Measurements from ENCODE around the gene ARID5A.

The ARID5A gene

DNA sequence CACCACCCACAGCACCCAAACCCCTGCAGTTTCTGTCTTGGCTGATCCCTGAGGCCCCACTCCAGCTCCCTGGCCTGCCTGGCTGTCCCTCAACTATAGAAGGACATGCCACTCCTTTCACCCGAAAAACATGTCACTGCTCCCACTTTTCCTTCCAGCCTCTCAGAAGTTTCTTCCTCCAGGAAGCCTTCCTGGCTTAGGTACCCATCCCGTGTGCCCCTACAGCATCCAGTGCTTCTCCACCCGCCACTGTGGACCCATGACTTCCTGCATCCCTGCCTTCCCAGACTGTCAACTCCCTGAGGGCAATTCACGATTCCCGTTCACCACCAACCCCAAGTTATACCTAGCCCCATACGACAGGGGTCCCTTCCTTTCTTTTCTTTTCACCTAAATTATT is 21.5 kb downstream of the ARID5A start:
- DNase-seq (ENCODE audit: low read depth), result no peak
- H3K4me3 ChIP-seq (ENCODE audit: low read depth, low read length), result no peak overlapping the region
- TF ChIP-seq, protein P1, sequence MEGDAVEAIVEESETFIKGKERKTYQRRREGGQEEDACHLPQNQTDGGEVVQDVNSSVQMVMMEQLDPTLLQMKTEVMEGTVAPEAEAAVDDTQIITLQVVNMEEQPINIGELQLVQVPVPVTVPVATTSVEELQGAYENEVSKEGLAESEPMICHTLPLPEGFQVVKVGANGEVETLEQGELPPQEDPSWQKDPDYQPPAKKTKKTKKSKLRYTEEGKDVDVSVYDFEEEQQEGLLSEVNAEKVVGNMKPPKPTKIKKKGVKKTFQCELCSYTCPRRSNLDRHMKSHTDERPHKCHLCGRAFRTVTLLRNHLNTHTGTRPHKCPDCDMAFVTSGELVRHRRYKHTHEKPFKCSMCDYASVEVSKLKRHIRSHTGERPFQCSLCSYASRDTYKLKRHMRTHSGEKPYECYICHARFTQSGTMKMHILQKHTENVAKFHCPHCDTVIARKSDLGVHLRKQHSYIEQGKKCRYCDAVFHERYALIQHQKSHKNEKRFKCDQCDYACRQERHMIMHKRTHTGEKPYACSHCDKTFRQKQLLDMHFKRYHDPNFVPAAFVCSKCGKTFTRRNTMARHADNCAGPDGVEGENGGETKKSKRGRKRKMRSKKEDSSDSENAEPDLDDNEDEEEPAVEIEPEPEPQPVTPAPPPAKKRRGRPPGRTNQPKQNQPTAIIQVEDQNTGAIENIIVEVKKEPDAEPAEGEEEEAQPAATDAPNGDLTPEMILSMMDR (IDR thresholded peaks at IDR 0.05; ENCODE audit: insufficient read depth, low read depth, low read length, missing control alignments), result no peak

DNA sequence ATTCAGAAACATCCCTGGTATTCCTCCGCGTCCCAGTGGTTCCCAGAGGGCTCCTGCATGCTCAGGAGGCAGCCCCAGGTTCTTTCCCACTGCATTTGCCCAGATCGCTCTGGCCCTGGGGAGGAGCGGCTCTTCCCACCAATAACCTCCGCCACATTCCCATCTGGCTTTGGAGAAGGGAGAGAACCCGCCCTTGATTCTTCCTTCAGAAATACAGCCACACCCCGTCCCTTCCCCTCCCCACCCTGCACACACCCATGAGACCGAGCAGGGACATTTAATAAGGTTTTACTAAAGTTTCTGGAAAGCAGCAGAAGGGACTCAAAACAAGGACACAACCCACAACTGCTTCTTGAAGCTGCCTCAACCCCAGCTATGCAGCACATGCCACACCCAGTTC is 21.9 kb downstream of the ARID5A start:
- no peak for DNase-seq (ENCODE audit: low read depth)
- no peak overlapping the region for H3K4me3 ChIP-seq (ENCODE audit: low read depth, low read length)
- TF ChIP-seq, protein P1 (IDR thresholded peaks at IDR 0.05; ENCODE audit: insufficient read depth, low read depth, low read length, missing control alignments), result no peak

DNA sequence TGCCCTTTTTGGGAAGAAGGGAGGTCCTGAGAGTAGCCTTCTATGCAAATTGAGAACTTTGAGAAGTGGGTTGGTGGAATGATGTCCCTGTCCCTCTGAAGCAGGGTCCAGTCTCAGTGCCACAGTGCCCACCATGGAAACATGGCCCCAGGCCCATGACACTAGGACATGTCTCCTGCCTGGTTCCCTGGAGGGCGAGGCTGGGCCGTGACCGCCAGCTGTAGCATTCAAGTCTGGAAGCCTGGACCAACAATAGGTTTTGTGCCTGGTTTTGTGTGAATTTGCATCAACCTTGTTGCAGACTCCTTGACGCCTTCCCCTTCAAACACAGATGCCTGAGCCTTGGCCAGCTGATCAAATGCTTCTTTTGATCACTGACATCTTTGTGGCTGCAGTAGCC is 27.5 kb downstream of the ARID5A start:
- TF ChIP-seq, protein P1 (IDR thresholded peaks at IDR 0.05; ENCODE audit: insufficient read depth, low read depth, low read length, missing control alignments), result no peak
- H3K4me3 ChIP-seq (ENCODE audit: low read depth, low read length), result no peak overlapping the region
- DNase-seq (ENCODE audit: low read depth), result no peak

DNA sequence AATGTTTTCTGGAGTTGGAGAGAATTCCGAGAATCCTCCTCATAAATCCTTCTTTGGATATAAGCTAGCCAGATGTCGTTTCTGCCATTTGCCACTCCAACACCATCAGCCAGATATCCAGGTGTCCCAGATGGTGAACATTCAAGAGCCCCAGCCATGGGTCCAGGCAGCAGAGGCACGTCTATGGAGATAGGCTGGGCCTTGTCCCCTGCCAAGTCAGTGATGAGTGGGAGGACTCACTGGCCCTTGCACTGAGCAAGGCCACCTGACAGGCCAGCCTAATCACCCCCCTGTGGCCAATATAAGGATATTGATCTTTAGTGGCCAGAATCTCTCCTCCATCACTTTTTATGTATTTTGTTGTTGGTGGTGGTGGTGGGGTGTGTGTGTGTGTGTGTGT is 28.0 kb downstream of the ARID5A start:
- no peak overlapping the region for H3K4me3 ChIP-seq (ENCODE audit: low read depth, low read length)
- TF ChIP-seq, protein P1 (IDR thresholded peaks at IDR 0.05; ENCODE audit: insufficient read depth, low read depth, low read length, missing control alignments), result no peak
- DNase-seq (ENCODE audit: low read depth), result no peak

DNA sequence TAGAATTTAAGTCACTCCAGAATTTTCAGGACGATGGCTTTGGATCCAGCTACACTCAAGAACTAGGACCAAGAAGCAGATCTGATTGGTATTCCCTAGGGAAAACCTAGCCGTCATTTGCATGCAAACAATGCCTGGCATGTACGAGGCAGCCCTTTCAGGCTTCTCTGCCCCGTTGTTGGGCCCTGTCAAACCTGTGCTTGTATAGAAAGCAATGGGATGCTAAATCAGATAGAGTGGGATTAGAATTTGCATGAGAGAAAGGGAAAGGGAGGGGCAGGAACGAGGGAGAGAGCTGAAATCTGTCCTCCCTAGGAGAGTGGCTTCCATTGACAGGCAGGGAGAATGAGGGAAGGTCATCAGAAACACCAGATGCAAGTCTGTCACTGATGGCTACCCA is 28.6 kb downstream of the ARID5A start:
- DNase-seq (ENCODE audit: low read depth), result no peak
- TF ChIP-seq, protein P1 (IDR thresholded peaks at IDR 0.05; ENCODE audit: insufficient read depth, low read depth, low read length, missing control alignments), result no peak
- H3K4me3 ChIP-seq (ENCODE audit: low read depth, low read length), result no peak overlapping the region

DNA sequence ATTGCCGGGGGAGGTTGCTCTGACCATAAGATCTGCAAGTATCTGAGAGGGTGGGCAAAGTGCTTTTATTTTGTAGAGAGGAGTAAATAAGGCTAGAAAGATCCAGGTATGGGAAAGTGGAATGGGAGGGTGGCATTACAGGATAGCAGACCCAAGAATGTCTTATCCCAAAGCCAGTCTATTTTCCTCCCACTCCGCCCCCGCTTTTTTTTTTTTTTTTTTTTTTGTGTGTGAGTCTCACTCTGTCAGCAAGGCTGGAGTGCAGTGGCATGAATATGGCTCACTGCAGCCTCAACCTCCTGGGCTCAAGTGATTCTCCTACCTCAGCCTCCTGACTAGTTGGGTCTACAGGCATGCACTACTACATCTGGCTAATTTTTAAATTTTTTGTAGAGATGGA is 31.5 kb downstream of the ARID5A start:
- H3K4me3 ChIP-seq (ENCODE audit: low read depth, low read length), result no peak overlapping the region
- no peak for DNase-seq (ENCODE audit: low read depth)
- TF ChIP-seq, protein P1 (IDR thresholded peaks at IDR 0.05; ENCODE audit: insufficient read depth, low read depth, low read length, missing control alignments), result no peak

DNA sequence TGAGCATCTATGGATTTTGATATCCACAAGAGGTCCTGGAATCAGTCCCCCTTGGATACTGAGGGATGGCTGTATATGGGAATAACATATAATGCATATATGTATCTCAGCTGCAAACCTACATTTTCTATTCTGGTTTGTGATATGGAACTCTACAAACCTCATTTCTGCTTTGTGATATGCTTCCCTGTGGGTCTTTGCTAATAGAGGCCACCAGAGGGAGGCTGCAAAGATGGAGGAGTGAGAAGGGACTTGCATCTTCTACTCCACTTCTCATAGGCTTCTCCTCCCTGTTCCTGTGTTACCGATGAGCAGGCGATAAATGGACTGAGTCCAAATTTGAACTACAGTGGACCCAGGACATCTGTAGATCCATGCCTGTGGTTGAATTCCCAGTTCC is 37.8 kb downstream of the ARID5A start:
- TF ChIP-seq, protein P1 (IDR thresholded peaks at IDR 0.05; ENCODE audit: insufficient read depth, low read depth, low read length, missing control alignments), result peak; percentile 13
- DNase-seq (ENCODE audit: low read depth), result no peak
- no peak overlapping the region for H3K4me3 ChIP-seq (ENCODE audit: low read depth, low read length)
